Activated gamma-delta T cell treated with Interleukin-2 at 50 U/mL for 16 hours (primary cell): ENCODE results near the gene ME2.
"Not testable (repeated sequence)": the region's sequence is repeated elsewhere in the genome, so short reads cannot be mapped to it uniquely, and the experiment has no call there.

Experiments
- DNase-seq: peaks from one replicate; pipeline ENCODE4 v3.0.0-alpha.2; 2020

ME2 gene

GRCh38 chr18:50928551-50928950 lies 49.6 kb downstream of the ME2 start:
- DNase-seq, result no peak

DNA sequence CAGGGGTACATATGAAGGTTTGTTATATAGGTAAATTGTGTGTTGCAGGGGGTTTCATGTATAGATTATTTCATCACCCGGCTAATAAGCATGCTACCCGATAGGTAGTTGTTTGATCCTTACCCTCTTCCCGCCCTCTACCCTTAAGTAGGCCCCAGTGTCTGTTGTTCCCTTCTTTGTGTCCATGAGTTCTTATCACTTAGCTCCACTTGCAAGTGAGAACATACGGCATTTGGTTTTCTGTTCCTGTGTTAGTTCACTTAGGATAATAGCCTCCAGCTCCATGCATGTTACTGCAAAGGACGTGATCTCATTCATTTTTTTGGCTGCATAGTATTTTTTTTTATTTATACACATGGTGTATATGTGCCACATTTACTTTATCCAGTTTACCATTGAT lies 54.8 kb downstream of the ME2 start:
- no peak for DNase-seq

GRCh38 chr18:50934545-50935211 lies 55.8 kb downstream of the ME2 start:
- DNase-seq, result no peak

DNA sequence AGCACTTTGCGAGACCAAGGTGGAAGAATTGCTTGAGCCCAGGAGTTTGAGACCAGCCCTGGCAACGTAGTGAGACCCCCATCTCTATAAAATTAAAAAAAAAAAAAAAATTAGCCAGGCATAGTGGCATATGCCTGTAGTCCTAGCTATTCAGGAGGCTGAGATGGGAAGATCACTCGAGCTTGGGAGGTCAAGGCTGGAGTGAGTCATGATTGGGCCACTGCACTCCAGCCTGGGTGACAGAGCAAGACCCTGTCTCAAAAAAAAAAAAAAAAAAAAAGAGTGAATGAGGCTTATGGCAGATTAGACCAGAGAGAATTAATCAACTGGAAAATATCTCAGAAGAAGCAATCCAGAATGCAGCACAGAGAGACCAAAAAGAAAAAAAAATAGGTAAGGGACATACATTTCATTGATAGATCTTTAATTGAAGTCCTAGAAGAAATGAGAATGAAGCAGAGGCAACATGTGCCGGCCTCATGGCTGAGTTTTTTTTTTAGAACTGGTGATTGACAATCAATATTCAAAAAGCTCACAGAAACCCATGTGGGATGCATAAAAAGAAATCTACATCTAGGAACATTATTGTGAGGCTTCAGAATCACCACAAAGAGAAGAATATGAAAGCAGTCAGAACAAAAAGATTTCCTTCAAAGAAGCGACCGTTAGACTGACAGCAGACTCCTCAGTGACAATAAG lies 56.7 kb downstream of the ME2 start:
- no peak for DNase-seq

- DNase-seq, result no peak
These were observed 58.3 kb downstream of the ME2 start for GRCh38 chr18:50937183-50937582.

DNA sequence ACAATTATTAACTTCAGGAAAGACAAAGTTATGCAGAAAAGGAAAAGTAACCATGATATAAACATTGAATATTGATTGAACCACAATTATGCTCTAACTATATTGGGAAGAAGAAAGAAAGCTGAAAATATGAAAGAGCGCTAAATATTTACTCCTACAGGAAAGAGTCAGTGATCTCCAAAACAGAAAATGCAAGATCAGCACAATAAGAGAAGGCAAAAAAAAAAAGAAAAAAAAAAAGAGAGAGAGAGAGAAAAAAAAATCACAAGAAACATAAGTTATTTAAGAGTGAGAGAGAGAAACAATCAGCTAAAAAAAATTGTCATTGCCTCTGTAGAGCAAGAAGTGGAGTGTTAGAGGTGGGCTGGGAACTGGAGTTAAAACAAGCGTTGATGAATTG lies 60.0 kb downstream of the ME2 start:
- DNase-seq, result no peak

- DNase-seq, result no peak
These were observed 65.5 kb downstream of the ME2 start for GRCh38 chr18:50944245-50944932.

GRCh38 chr18:50945918-50946317 lies 67.0 kb downstream of the ME2 start:
- not testable (repeated sequence) for DNase-seq

GRCh38 chr18:50947899-50948298 lies 69.0 kb downstream of the ME2 start:
- no peak for DNase-seq

DNA sequence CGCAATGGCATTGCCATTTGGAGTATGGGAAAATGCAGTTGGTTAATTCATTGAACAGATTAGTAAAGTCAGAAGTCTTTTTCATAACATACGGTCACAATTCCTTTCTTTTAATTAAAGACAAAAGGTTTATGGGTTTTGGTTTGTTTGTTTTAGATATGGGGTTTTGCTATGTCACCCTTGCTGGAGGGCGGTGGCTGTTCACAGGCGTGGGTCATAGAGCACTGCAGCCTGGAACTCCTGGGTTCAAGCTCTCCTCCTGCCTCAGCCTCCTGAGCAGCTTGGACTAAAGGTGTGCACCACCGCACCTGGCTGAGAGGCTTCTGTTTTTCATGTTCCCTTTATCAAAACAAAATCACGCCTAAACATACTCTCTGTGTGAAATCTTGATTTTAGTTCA lies 70.3 kb downstream of the ME2 start:
- DNase-seq, result no peak

GRCh38 chr18:50950626-50951025 lies 71.7 kb downstream of the ME2 start:
- DNase-seq, result no peak

- DNase-seq, result no peak
These were observed 74.9 kb downstream of the ME2 start for GRCh38 chr18:50953822-50954221.

DNA sequence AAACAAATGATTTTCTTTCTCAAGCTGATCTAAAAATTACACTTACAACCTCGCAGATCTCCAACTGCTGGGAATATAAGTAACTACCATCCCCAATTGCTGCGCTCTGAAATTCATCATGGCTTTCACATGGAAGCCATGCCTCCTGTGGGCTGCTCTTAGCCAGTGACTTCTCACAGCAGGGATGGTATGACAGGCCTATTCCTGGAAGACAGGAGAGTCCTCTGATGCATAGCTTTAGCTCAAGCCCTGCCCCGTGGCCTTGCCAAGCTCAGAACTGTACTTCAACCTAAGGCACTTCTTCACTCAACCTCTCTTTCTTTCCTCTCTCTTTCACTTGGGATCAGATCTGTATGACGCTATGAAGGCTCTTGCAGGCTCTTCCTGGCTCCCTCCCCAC lies 76.3 kb downstream of the ME2 start:
- no peak for DNase-seq

DNA sequence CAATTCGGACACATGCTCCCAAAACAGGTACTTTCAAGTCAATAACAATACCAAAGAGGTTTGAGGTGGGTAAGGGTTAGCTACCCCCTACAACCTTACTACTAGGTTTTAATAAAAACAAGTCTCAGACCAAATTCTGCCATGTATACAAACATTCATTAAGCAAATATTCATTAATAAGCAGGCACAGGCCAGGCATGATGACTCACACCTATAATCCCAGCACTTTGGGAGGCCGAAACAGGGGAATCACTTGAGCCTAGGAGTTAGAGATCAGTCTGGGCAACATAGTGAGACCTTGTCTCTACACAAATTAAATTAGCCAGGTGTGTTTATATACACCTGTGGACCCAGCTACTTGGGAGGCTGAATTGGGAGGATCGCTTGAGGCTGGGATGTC lies 77.2 kb downstream of the ME2 start:
- DNase-seq, result no peak

- no peak for DNase-seq
These were observed 83.1 kb downstream of the ME2 start for GRCh38 chr18:50961974-50962373.

DNA sequence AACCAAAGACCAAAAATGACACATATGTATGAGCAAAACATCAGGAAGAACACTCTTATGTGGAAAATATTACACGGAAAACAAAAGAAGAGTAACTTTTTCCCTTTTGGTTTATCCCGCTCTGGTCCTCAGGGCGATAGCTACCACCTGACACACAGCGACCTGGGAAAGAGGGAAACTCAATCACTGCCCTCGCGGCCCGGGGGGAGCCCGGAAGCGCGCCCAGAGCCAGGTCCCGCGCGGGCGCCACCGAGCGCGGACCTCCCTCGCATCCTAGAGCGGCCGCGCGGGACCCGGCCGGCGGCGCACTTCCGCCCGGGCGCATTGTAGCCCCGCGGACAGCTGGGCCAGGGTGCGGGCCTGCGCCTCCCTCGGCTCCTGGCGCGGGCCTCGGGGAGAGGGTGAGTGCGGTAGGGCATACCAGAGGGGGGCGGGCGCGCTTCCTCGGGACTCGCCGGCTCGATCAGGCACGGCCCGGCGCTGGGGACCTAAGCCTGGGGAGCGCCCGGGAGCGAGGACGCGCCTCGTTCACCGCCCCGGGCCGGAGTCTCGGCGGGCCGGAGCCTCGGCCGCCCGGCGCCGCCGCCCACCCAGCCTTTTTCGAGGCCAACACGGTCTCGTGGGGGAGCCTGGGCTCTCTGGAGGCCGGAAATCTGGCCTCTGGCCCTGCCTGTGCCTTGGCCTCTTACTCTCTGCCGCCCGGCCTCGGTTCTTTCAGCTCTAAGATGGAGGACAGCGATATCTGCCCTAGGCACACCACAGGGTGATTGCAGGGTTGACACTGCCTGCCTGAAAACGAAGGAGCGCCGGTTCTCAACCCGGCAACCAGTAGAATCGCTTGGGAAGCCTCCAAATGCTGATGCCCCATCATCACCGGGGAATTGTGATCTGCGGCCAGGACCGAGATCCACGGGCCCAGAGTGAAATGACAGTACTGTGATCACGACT lies 89.1 kb downstream of the ME2 start, which contains the start of gene ELAC1:
Gene ELAC1, plus strand, starts transcription at position 327 of the 948 bp plus-strand sequence. CDS start 6,365 bp downstream, outside the sequence.
- peak; percentile 56 for DNase-seq

DNA sequence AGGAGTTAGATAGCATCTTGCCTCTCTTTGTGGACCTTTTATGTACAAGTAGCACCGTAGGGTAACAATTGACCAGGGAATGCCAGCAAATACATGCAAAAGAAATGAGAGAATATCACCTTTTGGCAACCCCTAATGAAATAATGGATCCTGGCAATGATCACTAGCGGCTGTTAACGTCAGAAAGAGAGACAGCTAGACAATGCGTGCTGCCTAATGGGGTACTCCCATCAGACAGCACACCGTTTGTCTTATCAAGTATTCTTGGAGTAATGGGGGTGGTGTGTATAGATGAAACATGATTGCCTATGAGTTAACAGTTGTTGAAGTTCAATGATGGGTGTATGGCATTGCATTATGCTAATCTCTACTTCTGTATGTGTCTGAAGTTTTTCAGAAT lies 90.5 kb downstream of the ME2 start:
- DNase-seq, result no peak

GRCh38 chr18:50970006-50970405 lies 91.1 kb downstream of the ME2 start:
- no peak for DNase-seq

- not testable (repeated sequence) for DNase-seq
These were observed 93.5 kb downstream of the ME2 start for GRCh38 chr18:50972404-50972803.

DNA sequence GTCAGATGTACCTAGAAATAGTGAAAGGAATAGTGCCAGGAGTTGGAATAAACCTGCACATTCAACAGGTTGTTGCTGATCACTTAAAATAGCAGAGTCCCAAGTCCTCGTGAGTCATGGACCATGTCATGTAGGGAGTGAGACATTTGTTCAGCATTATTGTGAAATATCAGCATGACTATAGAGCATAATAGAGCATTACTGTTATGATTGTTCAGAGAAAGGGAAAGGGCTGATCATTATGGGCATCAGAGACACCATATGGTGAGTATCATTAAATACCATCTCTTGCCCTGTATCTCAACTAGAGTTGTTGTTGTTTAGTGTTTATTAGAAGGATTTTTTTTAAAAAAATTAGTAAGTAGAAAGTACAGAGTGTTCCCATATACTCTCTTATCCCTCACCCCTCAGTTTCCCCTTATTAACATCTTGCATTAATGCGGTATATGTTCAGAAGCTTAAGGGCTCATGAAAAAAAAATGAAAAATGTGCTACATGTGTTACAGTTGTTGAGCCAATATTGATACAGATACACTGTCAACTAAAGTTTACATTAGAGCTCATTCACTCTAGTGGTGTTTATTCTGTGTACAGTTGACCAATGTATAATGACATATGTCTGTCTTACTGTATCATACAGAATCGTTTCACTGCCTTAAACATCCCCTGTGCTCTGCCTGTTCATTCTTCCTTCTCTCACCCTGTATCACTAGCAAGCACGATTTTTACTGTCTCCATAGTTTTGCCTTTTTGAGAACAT lies 94.6 kb downstream of the ME2 start:
- no peak for DNase-seq

DNA sequence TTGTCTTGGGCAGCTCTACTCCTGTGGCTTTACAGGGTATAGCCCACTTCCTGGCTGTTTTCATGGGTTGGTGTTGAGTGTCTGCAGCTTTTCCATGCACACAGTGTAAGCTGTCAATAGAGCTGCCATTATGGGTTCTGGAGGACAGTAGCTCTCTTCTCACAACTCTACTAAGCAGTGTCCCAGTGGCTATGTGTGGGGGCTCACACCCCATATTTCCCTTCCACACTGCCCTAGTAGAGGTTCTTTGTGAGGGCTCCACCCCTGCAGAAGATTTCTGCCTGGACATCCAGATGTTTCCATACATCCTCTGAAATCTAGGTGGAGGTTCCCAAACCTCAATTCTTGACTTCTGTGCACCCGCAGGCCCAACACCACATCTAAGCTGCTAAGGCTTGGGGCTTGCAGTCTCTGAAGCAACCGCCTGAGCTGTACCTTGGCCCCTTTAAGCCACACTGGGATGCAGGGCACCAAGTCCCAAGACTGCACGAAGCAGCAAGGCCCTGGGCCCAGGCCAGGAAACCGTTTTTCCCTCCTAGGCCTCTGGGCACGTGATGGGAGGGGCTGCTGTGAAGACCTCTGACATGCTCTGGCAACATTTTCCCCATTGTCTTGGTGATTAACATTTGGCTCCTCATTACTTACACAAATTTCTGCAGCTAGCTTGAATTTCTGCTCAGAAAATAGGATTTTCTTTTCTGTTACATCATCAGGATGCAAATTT lies 98.3 kb downstream of the ME2 start:
- DNase-seq, result no peak
